ENCODE data around the gene PKDCC.

The PKDCC gene

GRCh38 chr2:42050010-42050702 is 2.3 kb downstream of the PKDCC start:
- H3K4me3 ChIP-seq (ENCODE audit: low read length) = no peak overlapping the region
- no peak for DNase-seq (ENCODE audit: low read depth)
- TF ChIP-seq CTCF (conservative IDR thresholded peaks at IDR 0.05; ENCODE audit: low read depth, low read length) = no peak

- H3K4me3 ChIP-seq (ENCODE audit: low read length) = no peak overlapping the region
- DNase-seq (ENCODE audit: low read depth) = no peak
- no peak for TF ChIP-seq CTCF (conservative IDR thresholded peaks at IDR 0.05; ENCODE audit: low read depth, low read length)
Observed at GRCh38 chr2:42050703-42051542, 3.1 kb downstream of the PKDCC start.

- TF ChIP-seq CTCF (conservative IDR thresholded peaks at IDR 0.05; ENCODE audit: low read depth, low read length) = no peak
- no peak overlapping the region for H3K4me3 ChIP-seq (ENCODE audit: low read length)
- DNase-seq (ENCODE audit: low read depth) = no peak
Observed at GRCh38 chr2:42051543-42052235, 3.9 kb downstream of the PKDCC start.

GRCh38 chr2:42052702-42053481 is 5.1 kb downstream of the PKDCC start:
- no peak for TF ChIP-seq CTCF (conservative IDR thresholded peaks at IDR 0.05; ENCODE audit: low read depth, low read length)
- no peak overlapping the region for H3K4me3 ChIP-seq (ENCODE audit: low read length)
- no peak for DNase-seq (ENCODE audit: low read depth)

- no peak for DNase-seq (ENCODE audit: low read depth)
- no peak overlapping the region for H3K4me3 ChIP-seq (ENCODE audit: low read length)
- TF ChIP-seq CTCF (conservative IDR thresholded peaks at IDR 0.05; ENCODE audit: low read depth, low read length) = no peak
Observed at GRCh38 chr2:42053482-42053790, 5.6 kb downstream of the PKDCC start.

GRCh38 chr2:42053791-42054701 is 6.2 kb downstream of the PKDCC start:
- TF ChIP-seq CTCF (conservative IDR thresholded peaks at IDR 0.05; ENCODE audit: low read depth, low read length) = no peak
- no peak overlapping the region for H3K4me3 ChIP-seq (ENCODE audit: low read length)
- DNase-seq (ENCODE audit: low read depth) = no peak
